Keratinocyte (primary cell): ENCODE data around the gene WEE2. TPM values are rescaled to one million over a fixed set of nuclear protein-coding genes. Genes with fewer than 3 reads are reported as not detected.

Source experiments
- DNase-seq: peaks from one replicate; pipeline ENCODE4 v3.0.0-alpha.2; 2011; ENCODE audit warnings: low read depth, missing footprints, low spot score
- FAIRE-seq: peaks from 2 replicates; lab custom pipeline; 2011; peaks lifted over from hg19 to GRCh38; lab: Jason Lieb, UNC
- H2AFZ ChIP-seq: 2 replicates; pipeline ENCODE4 v1.6.0; 2012; ENCODE audit warnings: low read length, control low read depth, inconsistent platforms; ENCODE audit not compliant: control insufficient read depth
- H3K27ac ChIP-seq: 2 replicates; pipeline ENCODE4 v1.5.1; 2011; ENCODE audit warnings: low read length; ENCODE audit not compliant: control insufficient read depth, insufficient read depth
- H3K27me3 ChIP-seq: 3 replicates; pipeline ENCODE4 v1.6.0; 2011; ENCODE audit warnings: low read length; ENCODE audit not compliant: control insufficient read depth, insufficient read depth; ENCODE audit errors: extremely low read depth
- H3K36me3 ChIP-seq, 2 experiments: 2 replicates in 1 of 2; 3 replicates in 1 of 2; pipeline ENCODE4 v1.5.1; 2011; ENCODE audit warnings: low read length in 2 of 2, mild to moderate bottlenecking in 1 of 2; ENCODE audit not compliant: control insufficient read depth in 2 of 2, insufficient read depth in 2 of 2; ENCODE audit errors: extremely low read depth in 1 of 2
- H3K4me1 ChIP-seq: 3 replicates; pipeline ENCODE4 v1.5.1; 2011; ENCODE audit warnings: low read length; ENCODE audit not compliant: control insufficient read depth, insufficient read depth; ENCODE audit errors: extremely low read depth
- H3K4me2 ChIP-seq: 3 replicates; pipeline ENCODE4 v1.6.0; 2011; ENCODE audit warnings: low read depth, low read length; ENCODE audit not compliant: control insufficient read depth, insufficient read depth; ENCODE audit errors: extremely low read depth
- H3K4me3 ChIP-seq, 3 experiments: fragments of 200-600 bp in 1 of 3; sonication (generic) in 1 of 3; 2 replicates in 2 of 3; 3 replicates in 1 of 3; pipeline ENCODE4 v1.5.1; 2011 to 2016; ENCODE audit warnings: low read length in 3 of 3, mild to moderate bottlenecking in 3 of 3, control low read depth in 2 of 3, inconsistent platforms in 1 of 3, low read depth in 1 of 3, mixed read lengths in 1 of 3, mixed run types in 1 of 3, moderate library complexity in 1 of 3; ENCODE audit not compliant: control insufficient read depth in 2 of 3, insufficient read depth in 2 of 3; ENCODE audit errors: extremely low read depth in 1 of 3
- H3K79me2 ChIP-seq: 2 replicates; pipeline ENCODE4 v1.6.0; 2012; ENCODE audit warnings: low read length; ENCODE audit not compliant: control insufficient read depth, insufficient read depth
- H3K9ac ChIP-seq: 3 replicates; pipeline ENCODE4 v1.6.0; 2011; ENCODE audit warnings: low read length; ENCODE audit not compliant: control insufficient read depth, insufficient read depth; ENCODE audit errors: extremely low read depth
- H3K9me1 ChIP-seq: 3 replicates; pipeline ENCODE4 v1.6.0; 2011; ENCODE audit warnings: low read length; ENCODE audit not compliant: control insufficient read depth, insufficient read depth; ENCODE audit errors: extremely low read depth
- H3K9me3 ChIP-seq: 2 replicates; pipeline ENCODE4 v1.5.1; 2012; ENCODE audit warnings: low read depth, low read length; ENCODE audit not compliant: control insufficient read depth
- H4K20me1 ChIP-seq: 3 replicates; pipeline ENCODE4 v1.6.0; 2011; ENCODE audit warnings: low read length; ENCODE audit not compliant: control insufficient read depth, insufficient read depth; ENCODE audit errors: extremely low read depth
- CTCF ChIP-seq, 3 experiments: IDR thresholded peaks in 1 of 3; conservative IDR thresholded peaks in 1 of 3; optimal IDR thresholded peaks in 1 of 3; 2 replicates in 2 of 3; 3 replicates in 1 of 3; pipeline versions ENCODE3 to v1.5.1; 2011; ENCODE audit warnings: low read length in 3 of 3, mild to moderate bottlenecking in 3 of 3, moderate library complexity in 2 of 3, control low read depth in 1 of 3, inconsistent platforms in 1 of 3; ENCODE audit not compliant: insufficient read depth in 2 of 3; ENCODE audit errors: extremely low read depth in 1 of 3
- EZH2 ChIP-seq: IDR thresholded peaks from one replicate; pipeline ENCODE4 v1.6.1; 2012; ENCODE audit warnings: inconsistent platforms, mild to moderate bottlenecking, low read length, moderate library complexity
- dilution Hi-C: fragments of 300-500 bp; cut with MboI; formaldehyde crosslinking; loops from one replicate; pipeline ENCODE4 v1.7.0; 2020; ENCODE audit warnings: low sequenced_read_pairs; ENCODE audit not compliant: extremely low pct_ligation_motif_present
- polyA plus RNA-seq, 5 experiments: library from polyadenylated mRNA; depleted of rRNA in 3 of 5; stranded (reverse) in 3 of 5; stranded (forward) in 1 of 5; unstranded in 1 of 5; fragments of >200 nt; gene quantifications; 1 replicate in 1 of 5; 2 replicates in 3 of 5; 3 replicates in 1 of 5; pipeline versions ENCODE4 v1.2.1 to v1.2.3, GENCODE V29; 2011 to 2012; ENCODE audit warnings: missing spikeins in 2 of 5, low read depth in 1 of 5, low replicate concordance in 1 of 5

WEE2 gene
- polyA plus RNA-seq, 1 donor (not counting 4 experiments of a cell fraction or from before 2014, with no cell fraction given) = not detected

- Histone ChIP-seq H3K4me1 (peaks cover 10% of the 10 kb centered on the region), H3K4me3 (no peak overlapping the region), H3K36me3 (no peaks in the 10 kb centered on the region), H3K9me3 (no peaks in the 10 kb centered on the region), H2AFZ (no peak overlapping the region), H3K9ac (no peak overlapping the region), H4K20me1 (no peaks in the 10 kb centered on the region), H3K4me2 (peak overlapping the region; percentile 74), H3K9me1 (no peaks in the 10 kb centered on the region), H3K27me3 (no peaks in the 10 kb centered on the region), H3K27ac (no peak overlapping the region), H3K79me2 (no peaks in the 10 kb centered on the region)
- FAIRE-seq = no peak
- TF ChIP-seq CTCF (optimal IDR thresholded peaks at IDR 0.05 in 1 of 3, IDR thresholded peaks at IDR 0.05 in 1 of 3, conservative IDR thresholded peaks at IDR 0.05 in 1 of 3; ENCODE audit: extremely low read depth in 1 of 3, insufficient read depth in 2 of 3, low read length in 3 of 3) (no peak), EZH2 (no peak)
- no peak for DNase-seq
- dilution Hi-C loops = no loop called here
Measured at GRCh38 chr7:141700296-141700847, 7.8 kb upstream of the WEE2 start.

- peak overlapping the region; percentile 5 for H3K9ac ChIP-seq
- no peaks in the 10 kb centered on the region for H3K36me3 ChIP-seq
- no peaks in the 10 kb centered on the region for H3K9me3 ChIP-seq
- no peaks in the 10 kb centered on the region for H4K20me1 ChIP-seq
- no peaks in the 10 kb centered on the region for H3K79me2 ChIP-seq
- H3K27me3 ChIP-seq = no peaks in the 10 kb centered on the region
- H3K4me2 ChIP-seq = peak overlapping the region; percentile 74
- peaks cover 10% of the 10 kb centered on the region for H3K4me1 ChIP-seq
- no peak overlapping the region for H3K27ac ChIP-seq
- no peak overlapping the region for H2AFZ ChIP-seq
- TF ChIP-seq EZH2 = no peak
- DNase-seq = no peak
- FAIRE-seq = no peak
- H3K4me3 ChIP-seq = peak overlapping the region in 2 of 3 experiments; percentile 54 to 56
- H3K9me1 ChIP-seq = no peaks in the 10 kb centered on the region
- dilution Hi-C loops = no loop called here
Measured at GRCh38 chr7:141700848-141701371, 7.2 kb upstream of the WEE2 start.
